ENCODE results near the gene FAIM2.
A peak's percentile ranks its signal among the peaks of the same experiment; 100 is the strongest.
"Not testable (repeated sequence)": the region's sequence is repeated elsewhere in the genome, so short reads cannot be mapped to it uniquely, and the experiment has no call there.

The FAIM2 gene

DNA sequence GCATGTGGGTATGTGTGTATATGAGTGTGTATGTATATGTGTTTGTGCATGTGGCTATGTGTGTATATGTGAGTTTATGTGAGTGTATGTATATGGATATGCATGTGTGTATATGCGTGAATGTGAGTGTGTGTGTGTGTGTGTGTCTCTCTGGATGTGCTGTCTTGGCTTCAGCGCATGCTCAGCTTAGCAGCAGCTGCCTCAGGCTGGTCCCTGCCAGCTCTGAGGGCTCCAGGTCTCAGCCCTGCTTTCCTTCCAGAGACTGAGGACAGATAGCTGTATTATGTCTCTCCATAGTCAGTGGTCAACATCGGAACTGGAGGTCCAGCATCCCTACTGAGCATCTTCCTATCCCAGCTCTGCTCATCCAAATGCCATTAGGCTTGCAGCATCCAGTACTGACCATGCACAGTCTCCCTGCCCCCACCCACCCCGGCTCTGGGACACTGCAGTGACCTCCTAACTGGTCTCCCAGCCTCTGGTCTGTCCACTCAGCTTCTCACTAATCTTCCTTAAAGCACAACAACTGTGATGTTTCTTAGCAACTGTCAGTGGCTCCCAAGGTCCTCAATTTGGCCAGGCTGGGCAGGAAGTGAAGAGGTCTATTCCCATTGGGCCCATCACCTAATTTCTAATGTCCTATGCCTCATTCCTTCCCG is 22.8 kb downstream of the FAIM2 start:
- peak in 1 of 56 donors; percentile 17 for DNase-seq

DNA sequence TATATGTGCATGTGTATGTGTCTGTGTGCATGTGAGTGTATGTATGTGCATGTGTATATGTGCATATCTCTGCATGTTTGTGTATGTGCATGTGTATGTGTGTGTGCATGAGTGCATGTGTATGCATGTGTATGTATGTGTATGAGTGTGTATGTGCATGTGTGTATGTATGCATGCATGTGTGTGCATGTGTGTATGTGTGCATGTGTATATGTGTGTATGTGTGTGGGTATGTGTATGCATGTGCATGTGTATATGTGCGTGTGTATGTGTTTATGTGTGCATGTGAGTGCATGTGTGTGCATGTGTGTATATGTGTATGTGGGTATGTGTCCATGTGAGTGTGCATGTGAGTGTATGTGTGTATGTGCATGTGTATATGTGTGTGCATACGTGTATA is 24.6 kb downstream of the FAIM2 start:
- not testable (repeated sequence) for DNase-seq

DNA sequence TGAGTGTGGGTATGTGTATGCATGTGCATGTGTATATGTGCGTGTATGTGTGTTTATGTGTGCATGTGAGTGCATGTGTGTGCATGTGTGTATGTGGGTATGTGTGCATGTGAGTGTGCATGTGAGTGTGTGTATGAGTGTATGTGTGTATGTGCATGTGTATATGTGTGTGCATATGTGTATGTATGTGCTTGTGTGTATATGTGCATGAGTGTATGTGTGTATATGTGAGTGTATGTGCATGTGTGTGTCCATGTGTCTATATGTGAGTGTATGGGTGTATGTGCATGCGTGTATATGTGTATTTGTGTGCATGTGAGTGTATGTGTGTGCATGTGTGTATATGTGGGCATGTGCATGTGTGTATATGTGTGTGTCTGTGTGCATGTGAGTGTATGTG is 25.7 kb downstream of the FAIM2 start:
- no peak for DNase-seq

DNA sequence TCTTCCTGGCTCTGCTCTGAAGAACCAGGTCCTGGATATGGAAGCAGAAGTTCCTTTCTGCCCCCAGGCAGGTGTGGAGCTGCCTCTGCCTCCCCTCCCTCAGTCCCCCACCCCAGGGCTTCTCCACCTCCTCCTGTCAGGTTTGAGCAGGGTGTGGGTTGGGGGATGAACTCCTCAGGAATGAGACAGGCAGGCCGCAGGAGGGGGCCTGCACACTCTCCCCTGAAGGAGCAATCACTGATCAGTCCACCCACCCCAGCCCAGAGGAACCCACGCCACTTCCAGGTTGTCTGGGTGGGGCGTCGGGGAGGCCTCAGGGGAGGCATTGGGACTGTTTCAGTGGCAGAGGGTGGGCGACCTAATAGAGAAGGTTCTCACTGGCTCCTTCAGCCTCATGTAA is 26.6 kb downstream of the FAIM2 start:
- no peak for DNase-seq

DNA sequence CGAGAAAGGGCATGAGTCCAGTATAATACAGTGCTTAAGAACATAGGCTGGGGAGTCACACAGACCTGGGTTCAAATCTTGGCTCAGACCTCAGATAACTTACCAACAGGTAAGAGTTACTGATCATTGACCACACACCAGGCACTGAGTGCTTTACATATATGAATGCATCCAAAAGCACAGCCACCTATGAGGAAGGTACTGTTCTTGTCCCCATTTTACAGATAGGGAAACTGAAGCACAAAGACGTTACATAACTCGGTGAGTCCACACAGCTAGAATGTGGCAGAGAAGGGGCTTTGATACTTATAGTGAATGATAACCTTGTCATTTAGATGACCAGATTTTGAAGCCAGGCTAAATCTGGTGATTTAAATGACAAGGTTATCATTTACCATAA is 27.6 kb downstream of the FAIM2 start:
- DNase-seq: no peak

DNA sequence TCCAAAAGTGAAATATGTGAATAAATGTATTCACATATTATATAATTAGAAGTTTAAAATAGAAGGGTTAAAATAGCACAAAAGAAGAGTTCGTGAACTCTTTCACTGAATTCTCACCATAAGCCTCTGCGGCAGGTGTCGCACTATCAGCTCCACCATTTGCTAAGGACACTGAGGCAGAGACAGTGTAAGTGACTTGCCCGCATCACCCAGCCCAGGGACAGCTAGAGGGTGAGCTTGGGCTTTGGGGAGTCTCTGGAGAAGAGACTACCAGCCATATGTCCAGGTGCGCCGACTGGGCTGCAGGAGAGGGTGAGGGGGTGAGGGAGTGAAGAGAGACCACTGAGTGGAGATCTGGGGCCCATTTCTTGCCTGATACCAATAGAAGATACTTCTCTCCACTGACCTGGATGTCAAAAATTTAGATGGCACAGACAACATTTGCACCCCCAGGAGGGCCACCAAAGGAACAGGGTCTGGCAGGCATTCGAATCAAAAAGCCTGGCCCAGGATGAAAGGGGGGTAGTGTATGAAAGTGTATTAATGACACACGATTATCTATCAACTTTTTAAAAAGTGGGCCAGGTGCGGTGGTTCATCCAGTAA is 28.5 kb downstream of the FAIM2 start:
- DNase-seq: no peak

DNA sequence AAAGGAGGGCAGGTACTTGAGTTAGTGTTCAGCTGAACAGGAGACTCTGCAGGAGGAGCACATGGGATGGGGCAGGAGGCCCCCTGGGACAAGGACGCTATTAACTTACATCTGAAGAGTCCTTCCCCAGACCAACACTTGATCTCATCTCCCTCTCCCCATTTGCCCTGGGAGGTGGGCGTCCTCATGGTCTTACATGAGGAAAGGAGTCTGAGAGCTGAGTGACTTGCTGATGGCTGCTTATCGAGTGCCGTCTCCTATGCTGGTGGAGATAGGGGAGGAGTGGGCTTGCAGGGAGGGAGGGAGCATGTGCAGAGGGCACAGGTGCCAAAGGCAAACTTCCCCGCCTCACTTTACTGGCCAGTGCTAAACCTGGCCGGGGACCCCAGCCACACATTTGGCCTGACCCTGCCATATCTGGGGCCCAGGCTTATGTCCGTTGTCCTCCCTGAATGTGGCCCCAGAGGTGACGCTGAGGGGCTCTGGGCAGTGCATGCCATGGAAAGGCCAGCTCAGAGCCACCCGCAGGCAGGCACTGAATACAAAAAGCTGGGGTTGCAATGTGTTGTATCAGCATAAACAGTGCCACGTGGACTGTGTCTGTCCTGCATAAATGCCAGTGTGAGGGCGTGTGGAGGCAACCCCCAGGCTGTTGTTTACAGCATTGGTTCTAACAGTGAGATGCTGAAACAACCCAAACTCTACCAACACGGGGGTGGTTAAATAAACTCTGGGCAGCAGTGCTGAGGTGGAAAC is 29.4 kb downstream of the FAIM2 start:
- peak in 27 of 56 donors; percentile 23 to 72 (median 46) for DNase-seq

DNA sequence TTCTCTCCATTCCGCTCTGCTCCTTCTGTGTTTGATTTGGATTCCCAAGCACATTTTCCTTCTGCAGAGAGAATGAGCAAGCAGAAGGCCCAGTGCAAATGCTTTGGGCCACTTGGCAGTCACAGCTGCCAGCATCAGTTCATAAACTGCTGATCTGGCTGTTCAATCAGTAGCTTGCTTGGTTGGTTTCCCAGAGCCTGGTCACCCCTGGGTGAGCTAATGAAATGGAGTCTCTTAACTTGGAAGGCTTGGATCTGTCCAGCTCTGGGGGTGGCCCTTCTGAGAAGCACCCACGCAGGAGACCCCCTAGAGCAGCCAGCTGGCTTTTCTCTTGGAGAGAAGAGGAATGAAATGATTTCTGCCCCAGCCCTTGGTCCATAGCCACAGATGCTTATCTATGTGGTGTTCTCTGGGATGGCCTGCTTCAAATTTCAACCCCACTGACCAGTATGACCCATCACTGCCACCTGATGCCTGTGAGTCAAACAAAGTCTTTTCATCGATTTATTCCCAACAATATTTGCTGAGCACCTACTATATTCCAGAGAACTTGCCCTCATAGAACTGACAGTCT is 30.3 kb downstream of the FAIM2 start:
- DNase-seq: peak in 9 of 56 donors; percentile 19 to 63 (median 39)

DNA sequence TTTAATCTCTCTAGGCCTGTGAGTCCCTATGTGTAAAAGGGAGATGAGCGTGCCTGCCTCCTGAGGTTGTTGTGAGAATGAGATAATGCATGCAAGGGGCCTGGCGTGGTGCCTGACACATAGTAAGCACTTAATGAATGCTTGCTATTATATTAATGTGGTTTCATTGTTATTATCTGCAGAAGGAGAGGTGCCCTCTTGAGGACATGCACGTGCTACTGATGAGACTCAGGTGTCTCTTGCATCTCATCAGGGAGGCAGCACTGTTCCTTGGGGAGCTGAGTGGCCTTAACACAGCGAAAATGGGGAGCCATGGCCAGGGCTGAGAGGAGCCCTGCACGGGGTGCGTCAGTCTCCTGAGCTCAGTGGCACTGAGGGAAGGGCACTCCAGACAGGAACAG is 30.9 kb downstream of the FAIM2 start:
- DNase-seq: peak in 11 of 56 donors; percentile 20 to 68 (median 30)

DNA sequence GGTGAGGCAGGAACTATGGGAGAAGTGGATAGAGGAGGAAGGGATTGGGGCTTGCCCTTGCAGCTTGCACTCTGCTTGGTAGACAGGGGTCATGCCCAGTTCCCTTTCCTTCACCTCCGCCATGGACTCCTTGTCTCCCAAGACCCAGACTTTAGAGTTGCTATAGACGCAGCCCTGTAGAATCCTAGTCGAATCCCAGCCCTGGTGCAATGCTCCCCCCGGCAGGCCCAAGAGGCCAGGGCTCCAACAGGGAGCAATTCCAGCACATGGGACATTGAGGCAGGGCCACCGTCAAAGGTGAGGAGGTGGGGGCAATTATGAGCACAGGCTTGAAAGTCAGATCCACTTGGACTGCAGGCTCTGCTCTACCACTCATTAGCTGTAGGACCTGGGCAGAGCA is 31.3 kb downstream of the FAIM2 start:
- no peak for DNase-seq

DNA sequence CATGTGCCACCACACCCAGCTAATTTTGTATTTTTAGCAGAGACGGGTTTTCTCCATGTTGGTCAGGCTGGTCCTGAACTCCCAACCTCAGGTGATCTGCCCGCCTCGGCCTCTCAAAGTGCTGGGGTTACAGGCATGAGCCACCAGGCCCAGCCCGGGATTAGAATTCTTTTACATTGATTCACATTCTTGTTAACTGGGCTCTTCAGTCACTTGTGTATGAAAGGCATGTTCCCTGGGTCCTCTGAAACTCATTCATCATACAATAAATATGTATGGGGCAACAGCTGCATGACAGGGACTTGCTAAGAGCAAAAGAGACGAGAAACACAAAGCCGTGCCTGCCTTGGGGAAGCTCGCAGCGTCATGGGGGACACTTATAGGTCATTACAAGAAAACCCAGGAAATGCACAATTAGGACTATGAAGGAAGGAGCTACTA is 31.9 kb downstream of the FAIM2 start:
- not testable (repeated sequence) for DNase-seq

DNA sequence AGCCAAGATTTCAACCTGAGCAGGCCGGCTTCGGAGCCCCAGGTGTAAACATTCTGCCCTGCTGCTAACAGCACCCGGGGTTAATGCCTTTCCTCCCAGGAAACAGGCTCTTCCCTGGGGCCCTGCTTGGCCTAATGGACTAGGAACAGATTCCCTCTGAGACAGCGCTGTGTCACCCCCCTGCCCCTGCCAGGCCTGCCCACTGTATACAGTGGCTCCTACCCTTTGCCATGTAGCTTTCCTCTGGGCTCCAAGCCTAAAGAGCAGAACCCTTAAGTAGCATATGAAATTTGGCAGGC is 32.5 kb downstream of the FAIM2 start:
- no peak for DNase-seq

DNA sequence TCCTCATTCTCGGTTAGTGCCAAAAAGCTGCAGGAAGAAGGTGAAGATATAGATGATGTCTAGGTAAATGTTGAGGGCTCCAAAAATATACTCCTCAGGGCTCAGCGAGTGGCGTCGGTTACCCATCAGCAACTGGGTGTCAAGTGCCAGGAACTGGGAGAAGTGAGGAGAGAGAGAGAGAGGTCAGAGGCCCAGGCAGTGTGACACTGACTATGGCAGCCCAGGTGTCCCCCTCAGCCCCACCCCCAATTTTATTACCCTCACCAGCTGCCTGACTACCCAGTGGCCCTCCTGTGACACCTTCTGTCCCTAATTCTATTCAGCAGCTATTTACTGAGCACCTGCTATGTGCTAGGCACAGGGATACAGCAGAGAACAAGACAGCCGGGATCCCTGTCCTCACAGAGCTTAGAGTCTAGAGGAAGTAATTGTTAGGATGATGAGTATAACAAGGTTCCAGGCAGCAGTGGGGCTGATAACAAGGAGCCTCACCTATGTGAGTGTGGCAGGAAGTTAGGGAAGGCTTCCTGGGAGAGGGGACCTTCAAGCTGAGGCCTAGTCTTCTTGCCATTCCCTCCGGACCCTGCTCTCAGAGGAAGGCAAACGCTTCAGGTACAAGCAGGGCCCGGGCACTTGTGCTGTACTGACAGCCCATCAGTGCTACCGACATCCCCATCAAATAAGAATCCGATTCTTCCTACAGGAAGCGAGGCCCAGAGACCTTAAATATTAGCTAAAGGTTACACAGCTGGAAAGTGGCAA is 33.0 kb downstream of the FAIM2 start:
- DNase-seq: no peak

DNA sequence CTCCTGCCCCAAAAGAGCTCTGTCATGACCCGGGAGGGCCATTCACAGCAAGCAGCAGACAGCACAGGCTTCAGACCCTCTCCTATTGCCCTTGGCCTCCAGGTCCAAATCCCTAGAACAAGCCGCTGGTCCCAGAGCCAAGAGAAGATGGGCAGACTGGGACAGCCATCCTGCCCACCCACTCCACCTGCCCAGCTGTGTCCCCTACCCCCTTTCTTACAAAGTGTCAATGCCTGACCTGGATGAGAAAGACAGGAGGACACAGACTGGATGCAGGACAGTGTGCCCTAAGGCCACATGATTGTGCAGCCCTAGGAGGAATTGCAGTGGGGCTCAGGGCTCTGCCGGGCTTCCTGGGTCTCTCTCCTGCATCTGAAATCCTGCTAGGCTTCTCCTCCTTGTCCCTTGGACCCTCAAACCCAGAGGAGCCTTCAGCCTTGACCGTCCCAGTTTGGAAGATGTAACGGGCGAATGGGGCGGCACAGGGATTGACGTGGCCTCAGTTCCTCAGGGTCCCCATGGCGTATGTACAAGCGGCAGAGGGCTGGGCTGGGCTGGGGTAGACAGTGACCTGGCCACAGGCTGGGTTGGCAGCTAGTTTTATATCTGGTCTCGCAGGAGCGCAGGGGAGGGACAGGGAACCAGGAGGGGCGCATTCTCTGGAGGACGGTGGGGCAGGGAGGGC is 33.7 kb downstream of the FAIM2 start:
- no peak for DNase-seq

DNA sequence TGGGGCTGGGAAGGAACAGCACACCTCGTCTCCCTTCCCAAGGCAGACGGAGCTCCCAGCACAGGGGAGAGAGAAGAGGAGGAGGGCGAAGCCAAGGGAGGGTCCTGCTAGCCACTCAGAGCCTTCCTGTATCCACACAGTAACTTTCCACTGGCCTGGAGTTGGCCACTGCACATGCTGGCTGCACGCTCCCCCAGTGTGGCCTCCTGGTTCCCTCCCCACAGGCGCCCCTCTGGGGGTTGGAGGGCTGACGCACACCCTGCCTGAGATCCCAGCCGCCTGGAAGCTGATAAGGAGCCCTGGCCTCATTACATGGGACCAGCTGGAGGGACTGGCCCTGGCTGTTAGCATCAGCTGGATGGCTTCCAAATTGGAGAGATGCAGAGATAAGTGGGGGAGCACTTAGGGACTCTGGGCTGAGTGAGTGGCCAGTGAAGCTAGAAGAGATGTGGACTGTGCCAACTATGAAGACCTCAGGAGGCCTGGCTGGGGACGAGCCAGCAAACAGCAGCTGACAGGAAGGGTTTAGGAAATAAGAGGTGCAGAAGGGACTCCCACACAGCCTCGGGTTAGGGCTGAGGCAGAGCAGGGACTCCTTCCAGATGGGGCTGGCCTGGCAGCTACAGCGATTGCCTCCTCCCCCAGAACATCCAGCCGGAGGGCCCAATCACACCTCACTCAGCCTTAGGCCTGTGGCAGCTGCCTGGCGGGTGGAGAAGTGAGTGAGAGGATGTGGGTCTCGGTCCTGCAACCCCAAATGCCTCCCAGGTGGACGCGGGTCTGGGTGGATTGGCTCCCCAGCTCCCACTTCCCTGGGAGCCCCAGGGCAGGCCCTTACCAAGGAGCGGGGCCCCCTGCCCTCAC is 34.5 kb downstream of the FAIM2 start:
- peak in 39 of 56 donors; percentile 25 to 85 (median 53) for DNase-seq

DNA sequence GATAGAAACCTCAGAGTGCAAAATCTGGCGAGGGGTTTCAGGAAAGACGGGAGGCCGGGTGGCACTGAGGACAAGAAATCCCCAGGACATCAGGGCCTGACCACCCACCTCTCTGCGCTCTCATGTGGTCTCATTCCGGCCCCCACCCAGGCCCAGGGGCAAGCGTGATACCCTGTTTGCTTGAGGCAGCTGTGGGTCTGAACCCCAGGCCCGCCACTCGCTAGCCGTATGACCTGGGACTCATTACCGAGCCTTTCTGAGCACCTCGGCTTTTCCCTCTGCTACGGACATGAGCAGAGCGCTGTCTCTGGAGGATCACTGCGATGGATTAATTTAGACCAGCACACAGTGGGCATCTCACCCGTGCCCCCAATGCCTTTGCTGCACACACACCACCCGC is 35.3 kb downstream of the FAIM2 start:
- no peak for DNase-seq

DNA sequence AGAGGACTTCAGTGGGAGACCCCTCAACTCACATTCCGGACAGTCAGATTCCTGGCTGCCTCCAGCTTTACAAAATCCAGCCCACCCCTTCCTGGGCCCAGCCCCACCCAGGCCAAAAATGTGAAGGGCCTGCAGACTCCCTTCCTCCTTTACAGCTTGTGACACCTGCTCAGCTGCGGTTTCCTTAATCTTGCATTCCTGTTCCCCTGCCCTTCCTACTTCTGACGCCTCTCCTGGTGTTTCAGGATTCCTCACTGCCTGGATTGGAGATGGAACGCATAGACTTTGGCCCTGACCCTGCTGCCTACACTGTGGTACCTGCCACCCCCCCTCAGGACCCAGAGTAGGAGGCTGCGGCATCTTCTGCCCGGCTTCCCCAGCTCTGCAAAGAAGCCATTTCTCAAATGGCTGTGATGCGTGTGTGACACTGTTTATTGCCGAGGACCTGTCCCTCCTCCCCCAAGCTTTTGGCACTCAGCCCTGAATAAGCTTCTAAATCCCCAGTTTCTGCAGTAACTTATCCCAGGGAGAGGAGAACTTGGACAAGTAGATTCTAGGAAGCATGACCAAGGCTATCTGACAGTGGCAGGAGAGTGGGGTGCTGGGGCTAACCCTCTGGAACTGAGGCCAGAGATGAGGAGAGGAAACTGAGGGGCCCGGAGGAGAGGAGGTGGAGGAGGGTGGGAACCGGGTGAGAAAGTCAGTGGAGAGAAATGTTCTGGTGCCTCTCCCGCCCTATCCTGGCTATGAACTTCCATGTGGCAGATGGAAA is 35.9 kb downstream of the FAIM2 start:
- no peak for DNase-seq

DNA sequence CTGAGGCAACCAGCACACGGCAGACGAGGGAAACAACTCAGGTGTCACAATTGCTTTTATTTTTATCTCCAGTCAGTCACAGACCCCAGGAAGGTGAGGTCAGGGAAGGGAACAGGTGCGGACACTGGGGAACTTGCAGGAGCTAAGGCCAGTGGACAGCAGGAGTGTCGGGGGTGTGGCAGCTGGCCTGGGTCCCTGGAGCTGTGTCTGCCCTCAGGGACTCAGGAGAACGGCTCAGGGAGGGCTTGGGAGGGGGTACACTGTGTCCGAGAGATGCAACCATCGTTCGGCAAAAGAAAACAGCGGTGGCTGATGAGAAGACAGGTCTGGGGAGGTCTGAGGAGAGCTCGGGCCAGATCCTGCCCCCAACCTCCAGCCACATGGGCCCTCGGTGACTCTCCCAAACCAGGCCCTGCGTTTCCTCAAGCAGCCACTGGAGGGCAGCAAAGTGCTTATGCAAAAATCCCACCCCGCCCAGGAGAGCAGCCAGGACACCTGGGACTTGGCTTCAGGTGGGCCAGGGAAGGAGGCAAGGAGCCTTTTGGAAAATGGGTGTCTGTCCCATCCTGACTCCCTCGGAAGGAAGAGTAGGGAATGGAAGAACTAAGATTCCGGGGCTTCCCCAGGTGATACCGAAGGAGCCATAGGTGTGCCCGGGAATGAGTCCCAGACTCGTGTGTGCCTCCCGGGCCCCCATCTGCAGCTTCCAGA is 36.7 kb downstream of the FAIM2 start:
- peak in 44 of 56 donors; percentile 15 to 76 (median 46) for DNase-seq

DNA sequence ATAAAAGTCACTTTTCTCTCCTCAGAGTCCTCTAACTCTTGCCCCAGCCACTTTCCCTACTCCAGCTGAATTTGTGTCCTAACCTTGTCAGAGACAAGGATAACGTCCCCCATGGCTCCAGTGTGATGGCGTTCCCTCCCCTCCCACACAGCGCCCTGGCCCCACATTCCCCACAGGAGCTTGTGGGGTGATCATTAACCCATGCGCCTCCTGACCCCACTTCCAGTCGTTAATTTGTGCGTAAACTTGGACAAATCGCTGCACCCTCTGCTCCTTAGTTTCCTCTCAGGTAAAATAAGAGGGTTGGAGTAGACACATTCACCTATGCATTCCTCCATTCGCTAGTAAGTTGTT is 37.9 kb downstream of the FAIM2 start:
- no peak for DNase-seq
